Transverse colon (tissue), 4 donors: ENCODE data around the gene NTF4. TPM values are rescaled to one million over a fixed set of nuclear protein-coding genes. Genes with fewer than 3 reads are reported as not detected.
A peak's percentile ranks its signal among the peaks of the same experiment; 100 is the strongest.
"Not testable (repeated sequence)": the region's sequence is repeated elsewhere in the genome, so short reads cannot be mapped to it uniquely, and the experiment has no call there.

Experiments used
- DNase-seq: peaks from one replicate; pipeline ENCODE4 v3.0.0-alpha.2; 2019
- H3K27ac ChIP-seq, 4 donors: fragments of 200-600 bp; sonication (generic); 2 replicates each; pipeline ENCODE4 v1.5.1; 2016 to 2018; ENCODE audit warnings: inconsistent platforms in 4 of 4
- H3K27me3 ChIP-seq: fragments of 200-600 bp; sonication (generic); 2 replicates; pipeline ENCODE4 v1.5.1; 2017; ENCODE audit warnings: inconsistent platforms
- H3K36me3 ChIP-seq, 4 donors: fragments of 200-600 bp; sonication (generic); 2 replicates each; pipeline ENCODE4 v1.5.1; 2017 to 2019; ENCODE audit warnings: inconsistent platforms in 4 of 4
- H3K4me1 ChIP-seq, 4 donors: fragments of 200-600 bp; sonication (generic); 2 replicates each; pipeline ENCODE4 v1.5.1; 2017 to 2020; ENCODE audit warnings: inconsistent platforms in 4 of 4
- H3K4me3 ChIP-seq, 4 donors: fragments of 200-600 bp; sonication (generic); 1 replicate in 1 of 4; 2 replicates in 3 of 4; pipeline versions ENCODE4 v1.5.1 to v1.6.1; 2017 to 2019; ENCODE audit warnings: inconsistent platforms in 4 of 4
- H3K9me3 ChIP-seq, 2 donors: fragments of 200-600 bp; sonication (generic); 2 replicates each; pipeline ENCODE4 v1.5.1; 2017 to 2019; ENCODE audit warnings: inconsistent platforms in 2 of 2
- EP300 ChIP-seq: sonication (generic); formaldehyde crosslinking; IDR thresholded peaks from one replicate; pipeline ENCODE4 v1.6.1; 2017; ENCODE audit warnings: antibody characterized with exemption, low read depth
- POLR2A ChIP-seq: fragments of 450-650 bp; IDR thresholded peaks from one replicate; pipeline ENCODE4 v1.6.1; 2016; ENCODE audit warnings: antibody characterized with exemption, mild to moderate bottlenecking, moderate library complexity
- POLR2AphosphoS5 ChIP-seq, 3 donors: sonication (generic); formaldehyde crosslinking; IDR thresholded peaks; one replicate each; pipeline ENCODE4 v1.6.1; 2016; ENCODE audit warnings: antibody characterized with exemption in 3 of 3
- WGBS, 2 donors: methylation state at CpG; one replicate each; pipeline ENCODE4 v1.1.5; 2018; ENCODE audit warnings: low coverage in 1 of 2; 5-methylcytosine and 5-hydroxymethylcytosine counted together
- in situ Hi-C, 4 donors: fragments of 200-750 bp; cut with MboI; loops; one replicate each; pipeline versions ENCODE4 v1.15.0 to v1.15.1; 2017; ENCODE audit warnings: low sequenced_read_pairs in 3 of 4, low pct_ligation_motif_present in 1 of 4, low pct_unique_long_range_greater_than_20kb in 1 of 4
- intact Hi-C: fragments of 100-400 bp; cut with DNase I; formaldehyde crosslinking; loops from one replicate; pipeline ENCODE4 v1.15.1; 2023; ENCODE audit warnings: low total_unique reads
- total RNA-seq, 4 donors: library from RNA; depleted of rRNA; stranded (reverse); fragments of >200 nt; gene quantifications; one replicate each; pipeline ENCODE4 v1.1.0, GENCODE V29; 2016
- TF ChIP-seq, protein P1 (sequence below), 5 experiments: fragments of 200-600 bp in 3 of 5; fragments of 450-650 bp in 2 of 5; sonication (generic) in 3 of 5; IDR thresholded peaks; 1 replicate in 2 of 5; 2 replicates in 3 of 5; pipeline ENCODE4 v1.5.1; 2016 to 2017; ENCODE audit warnings: antibody characterized with exemption in 5 of 5, inconsistent platforms in 3 of 5, mild to moderate bottlenecking in 2 of 5, moderate library complexity in 1 of 5

NTF4 gene
- total RNA-seq, 4 donors from 2014 or later = not detected

DNA sequence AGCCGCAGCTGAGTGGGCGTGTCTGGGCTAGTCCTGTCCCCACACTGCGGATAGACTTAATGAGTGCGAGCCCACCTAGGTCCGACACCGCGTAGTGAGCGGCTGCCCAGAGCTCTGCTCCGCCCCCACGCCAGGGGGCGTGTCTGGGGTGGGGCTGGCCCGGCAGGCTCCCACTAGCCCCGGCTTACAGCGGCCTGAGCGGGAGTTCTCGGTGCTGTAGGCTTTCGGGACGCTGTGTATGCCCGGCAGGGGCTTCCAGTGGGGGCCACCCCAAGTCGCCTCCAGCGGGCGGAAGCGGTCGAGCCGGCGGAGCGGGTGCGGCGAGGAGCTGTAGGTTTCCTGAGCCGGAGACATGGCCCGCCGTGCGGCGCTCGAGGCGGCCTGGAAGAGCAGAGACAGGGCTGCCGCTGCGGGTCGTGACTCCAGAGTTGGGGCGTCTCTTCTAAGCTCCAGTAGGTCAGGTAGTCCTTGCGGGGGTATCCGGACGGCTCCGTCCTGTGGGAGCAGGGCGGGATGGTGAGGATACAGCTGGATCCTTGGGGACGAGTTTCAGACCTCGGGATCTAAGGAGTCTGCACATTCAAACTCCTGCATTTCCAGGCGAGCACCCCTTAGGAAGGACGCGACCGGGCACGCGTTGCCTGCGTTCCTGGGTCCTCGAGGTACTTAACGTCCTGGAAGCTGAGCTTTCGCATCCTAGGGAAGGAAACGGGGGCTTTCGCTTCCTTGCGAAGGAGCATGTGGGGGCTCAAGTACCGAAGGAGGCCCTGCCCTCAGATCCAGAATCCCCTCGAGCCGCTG lies 8.3 kb downstream of the NTF4 start:
- Histone ChIP-seq H3K27me3 (peaks cover 50% of the 10 kb centered on the region), H3K4me1 (peaks cover 9 to 25% (median 18%) of the 10 kb centered on the region in 4 donors), H3K9me3 (no peaks in the 10 kb centered on the region), H3K27ac (no peak overlapping the region), H3K36me3 (no peaks in the 10 kb centered on the region), H3K4me3 (peak overlapping the region; percentile 13 to 52 (median 38))
- in situ Hi-C loops = no loop called here
- TF ChIP-seq, protein P1, sequence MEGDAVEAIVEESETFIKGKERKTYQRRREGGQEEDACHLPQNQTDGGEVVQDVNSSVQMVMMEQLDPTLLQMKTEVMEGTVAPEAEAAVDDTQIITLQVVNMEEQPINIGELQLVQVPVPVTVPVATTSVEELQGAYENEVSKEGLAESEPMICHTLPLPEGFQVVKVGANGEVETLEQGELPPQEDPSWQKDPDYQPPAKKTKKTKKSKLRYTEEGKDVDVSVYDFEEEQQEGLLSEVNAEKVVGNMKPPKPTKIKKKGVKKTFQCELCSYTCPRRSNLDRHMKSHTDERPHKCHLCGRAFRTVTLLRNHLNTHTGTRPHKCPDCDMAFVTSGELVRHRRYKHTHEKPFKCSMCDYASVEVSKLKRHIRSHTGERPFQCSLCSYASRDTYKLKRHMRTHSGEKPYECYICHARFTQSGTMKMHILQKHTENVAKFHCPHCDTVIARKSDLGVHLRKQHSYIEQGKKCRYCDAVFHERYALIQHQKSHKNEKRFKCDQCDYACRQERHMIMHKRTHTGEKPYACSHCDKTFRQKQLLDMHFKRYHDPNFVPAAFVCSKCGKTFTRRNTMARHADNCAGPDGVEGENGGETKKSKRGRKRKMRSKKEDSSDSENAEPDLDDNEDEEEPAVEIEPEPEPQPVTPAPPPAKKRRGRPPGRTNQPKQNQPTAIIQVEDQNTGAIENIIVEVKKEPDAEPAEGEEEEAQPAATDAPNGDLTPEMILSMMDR (IDR thresholded peaks at IDR 0.05) = peak in 4 of 5 experiments; percentile 14 to 40 (median 24)
- TF ChIP-seq EP300 = no peak
- TF ChIP-seq POLR2A = no peak
- no peak for TF ChIP-seq POLR2AphosphoS5 (IDR thresholded peaks at IDR 0.05)
- intact Hi-C loops = no loop called here
- whole genome bisulfite sequencing, 2 donors = 1% methylated on average over 55 of the region's 63 CpGs; no CpG with 5 or more reads in 1 of the 2 donors
- peak; percentile 65 for DNase-seq

DNA sequence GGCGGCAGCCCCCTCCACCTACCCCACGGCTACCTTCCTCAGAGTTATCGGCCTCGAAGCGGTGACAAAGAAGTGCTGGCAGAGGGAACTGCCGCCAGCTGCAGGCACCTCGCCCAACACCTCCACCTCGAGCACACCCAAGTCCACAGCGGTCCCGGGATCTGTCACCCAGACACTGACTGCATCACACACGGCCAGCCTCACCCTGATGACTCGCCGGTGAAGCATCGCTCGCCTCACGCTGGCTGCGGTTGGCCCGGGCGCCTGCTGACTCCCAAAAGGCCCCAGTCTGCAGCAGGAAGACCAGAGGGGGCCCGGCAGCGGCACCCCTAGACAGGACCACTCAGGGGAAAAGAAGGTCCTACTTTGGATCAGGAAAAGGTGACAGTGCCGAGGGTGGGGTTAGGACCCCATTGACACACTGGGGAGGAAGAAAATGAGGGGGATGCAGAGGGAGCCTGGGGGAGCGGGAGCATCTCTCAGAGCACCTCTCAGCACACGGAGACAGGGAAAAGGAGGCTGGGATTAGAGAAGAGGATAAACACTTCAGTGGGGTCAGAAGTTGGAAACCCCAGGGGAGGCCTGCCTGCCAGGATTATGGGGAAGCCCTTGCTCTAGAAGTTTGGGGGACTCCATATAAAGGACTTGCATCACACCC lies 14.1 kb downstream of the NTF4 start:
- in situ Hi-C loops, H3K9me3 ChIP-seq, DNase-seq, H3K27ac ChIP-seq, intact Hi-C loops, H3K4me1 ChIP-seq, H3K4me3 ChIP-seq, H3K36me3 ChIP-seq, H3K27me3 ChIP-seq: not testable (repeated sequence)
- 61 to 71% methylated on average over 3 to 20 of the region's 24 CpGs for WGBS, 2 donors

DNA sequence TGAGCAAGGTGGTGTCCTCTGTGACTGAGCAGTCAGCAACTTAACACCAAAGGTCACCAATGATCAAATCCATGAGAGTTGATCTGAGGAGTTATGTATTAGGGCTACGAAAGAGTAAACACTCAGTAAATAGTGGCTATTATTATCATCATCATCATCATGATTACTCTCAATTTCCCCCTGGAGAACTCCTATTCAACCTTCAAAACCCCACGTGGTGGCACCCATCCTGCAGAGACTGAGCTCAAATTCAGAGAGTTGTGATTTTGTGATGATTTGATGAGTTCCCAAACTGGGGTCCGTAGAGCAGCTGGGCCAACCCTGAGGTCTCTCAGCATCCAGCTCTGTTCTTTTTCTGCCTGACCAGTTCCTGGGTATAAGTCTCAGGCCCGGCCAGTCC lies 14.8 kb downstream of the NTF4 start:
- H3K9me3 ChIP-seq, intact Hi-C loops, H3K27me3 ChIP-seq, H3K36me3 ChIP-seq, H3K27ac ChIP-seq, DNase-seq, H3K4me3 ChIP-seq, H3K4me1 ChIP-seq, in situ Hi-C loops: not testable (repeated sequence)
- 78% methylated on average over 3 of the region's 4 CpGs; no CpG with 5 or more reads in 1 of the 2 donors for WGBS, 2 donors

DNA sequence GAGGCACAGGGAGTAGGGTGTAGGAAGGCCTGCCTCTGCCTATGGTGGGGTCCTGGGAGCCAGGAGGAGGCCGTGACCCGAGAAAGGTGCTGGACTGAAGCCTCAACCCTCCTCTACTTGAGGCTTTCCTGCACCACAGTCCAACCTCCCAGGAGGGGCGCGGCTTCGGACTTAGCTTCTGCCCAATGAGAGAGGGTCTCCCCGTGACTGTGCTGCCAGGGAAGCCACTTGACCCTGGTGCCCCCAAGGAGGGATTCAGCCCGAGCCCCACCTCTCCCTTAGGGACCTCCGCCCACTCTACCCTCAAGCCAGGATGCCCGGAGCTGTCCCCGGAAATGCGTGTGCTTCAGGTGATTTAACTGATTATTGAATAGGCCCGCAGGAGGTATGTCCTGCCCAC lies 15.6 kb downstream of the NTF4 start, which contains the start of gene CGB8:
TSS of gene CGB8 (minus strand) at position 101 of the 400 bp plus-strand sequence. CDS start 372 bp downstream, outside the sequence.
- 80% methylated on average over 4 of the region's 12 CpGs; no CpG with 5 or more reads in 1 of the 2 donors for WGBS, 2 donors
- H3K27me3 ChIP-seq, H3K36me3 ChIP-seq, H3K9me3 ChIP-seq, in situ Hi-C loops, H3K4me1 ChIP-seq, H3K27ac ChIP-seq, H3K4me3 ChIP-seq, DNase-seq, intact Hi-C loops: not testable (repeated sequence)

DNA sequence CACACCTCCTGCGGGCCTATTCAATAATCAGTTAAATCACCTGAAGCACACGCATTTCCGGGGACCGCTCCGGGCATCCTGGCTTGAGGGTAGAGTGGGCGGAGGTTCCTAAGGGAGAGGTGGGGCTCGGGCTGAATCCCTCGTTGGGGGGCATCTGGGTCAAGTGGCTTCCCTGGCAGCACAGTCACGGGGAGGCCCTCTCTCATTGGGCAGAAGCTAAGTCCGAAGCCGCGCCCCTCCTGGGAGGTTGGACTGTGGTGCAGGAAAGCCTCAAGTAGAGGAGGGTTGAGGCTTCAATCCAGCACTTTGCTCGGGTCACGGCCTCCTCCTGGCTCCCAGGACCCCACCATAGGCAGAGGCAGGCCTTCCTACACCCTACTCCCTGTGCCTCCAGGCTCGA lies 21.1 kb downstream of the NTF4 start, which contains the start of gene CGB5:
TSS of gene CGB5 (plus strand) at position 301 of the 400 bp plus-strand sequence. CDS start 362 bp downstream, outside the sequence.
- H3K36me3 ChIP-seq, H3K27ac ChIP-seq, H3K4me1 ChIP-seq, H3K27me3 ChIP-seq, in situ Hi-C loops, DNase-seq, H3K9me3 ChIP-seq, intact Hi-C loops, H3K4me3 ChIP-seq: not testable (repeated sequence)
- WGBS, 2 donors = 62% methylated on average over 12 of the region's 15 CpGs; no CpG with 5 or more reads in 1 of the 2 donors

DNA sequence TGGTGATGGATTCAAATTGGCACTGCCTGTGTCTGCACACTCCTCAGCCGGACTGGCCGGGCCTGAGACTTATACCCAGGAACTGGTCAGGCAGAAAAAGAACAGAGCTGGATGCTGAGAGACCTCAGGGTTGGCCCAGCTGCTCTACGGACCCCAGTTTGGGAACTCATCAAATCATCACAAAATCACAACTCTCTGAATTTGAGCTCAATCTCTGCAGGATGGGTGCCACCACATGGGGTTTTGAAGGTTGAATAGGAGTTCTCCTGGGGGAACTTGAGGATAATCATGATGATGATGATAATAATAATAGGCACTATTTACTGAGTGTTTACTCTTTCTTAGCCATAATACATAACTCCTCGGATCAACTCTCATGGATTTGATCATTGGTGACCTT lies 22.0 kb downstream of the NTF4 start:
- WGBS, 2 donors = 60 to 86% methylated on average over 1 to 4 of the region's 4 CpGs
- DNase-seq, H3K27ac ChIP-seq, H3K36me3 ChIP-seq, H3K4me3 ChIP-seq, intact Hi-C loops, H3K9me3 ChIP-seq, in situ Hi-C loops, H3K27me3 ChIP-seq, H3K4me1 ChIP-seq: not testable (repeated sequence)
